OCI-LY1 (cell line): ENCODE results near the gene SLC19A1.

Experiments
- CTCF ChIP-seq: fragments of 200-600 bp; sonication (generic), shearing (Covaris generic); IDR thresholded peaks from 2 replicates; pipeline ENCODE4 v1.5.1; 2017; ENCODE audit warnings: mild to moderate bottlenecking, antibody characterized with exemption, low read length, moderate library complexity, mixed read lengths
- EZH2 ChIP-seq: fragments of 200-600 bp; sonication (generic), shearing (Covaris generic); IDR thresholded peaks from 2 replicates; pipeline ENCODE4 v1.8.0; 2017; ENCODE audit warnings: borderline replicate concordance, mixed run types, mild to moderate bottlenecking, antibody characterized with exemption, low read length, moderate library complexity, mixed read lengths

- TF ChIP-seq CTCF (no peak), EZH2 (no peak)
These were observed 72.1 kb downstream of the SLC19A1 start for GRCh38 chr21:45470087-45470515.
